ENCODE measurements around the gene ACADVL. TPM values are rescaled to one million over a fixed set of nuclear protein-coding genes. Genes with fewer than 3 reads are reported as not detected.
A peak's percentile ranks its signal among the peaks of the same experiment; 100 is the strongest.

Gene ACADVL
- total RNA-seq, 1 donor from 2014 or later: 354 TPM

- FAIRE-seq (no peak), DNase-seq (ENCODE audit: low read depth) (no peak)
- Histone ChIP-seq H3K9ac (ENCODE audit: low read length) (no peak overlapping the region), H3K4me1 (ENCODE audit: insufficient read depth, low read length) (peaks cover 2% of the 10 kb centered on the region), H3K27me3 (ENCODE audit: insufficient read depth, low read length) (no peaks in the 10 kb centered on the region), H4K20me1 (ENCODE audit: insufficient read depth, low read length) (peaks cover 76% of the 10 kb centered on the region), H3K4me2 (ENCODE audit: low read length) (no peak overlapping the region), H3K9me3 (ENCODE audit: insufficient read depth, low read depth, low read length) (no peaks in the 10 kb centered on the region), H3K79me2 (ENCODE audit: insufficient read depth, low read length) (peaks cover 45% of the 10 kb centered on the region), H3K4me3 (ENCODE audit: insufficient read depth, low read depth, low read length) (no peak overlapping the region), H3K27ac (ENCODE audit: low read depth, low read length) (no peak overlapping the region), H2AFZ (ENCODE audit: low read depth, low read length) (no peak overlapping the region), H3K36me3 (ENCODE audit: insufficient read depth, low read length) (peaks cover 16% of the 10 kb centered on the region)
- peaks cover 1% of the 10 kb centered on the region for H3K9me3 Mint-ChIP-seq (ENCODE audit: unreplicated experiment)
- H3K4me3 Mint-ChIP-seq (ENCODE audit: unreplicated experiment): no peak overlapping the region
- no peaks in the 10 kb centered on the region for H3K27me3 Mint-ChIP-seq (ENCODE audit: low read depth, unreplicated experiment)
- peaks cover 28% of the 10 kb centered on the region for H3K36me3 Mint-ChIP-seq (ENCODE audit: low read depth, unreplicated experiment)
- TF ChIP-seq, protein P1, sequence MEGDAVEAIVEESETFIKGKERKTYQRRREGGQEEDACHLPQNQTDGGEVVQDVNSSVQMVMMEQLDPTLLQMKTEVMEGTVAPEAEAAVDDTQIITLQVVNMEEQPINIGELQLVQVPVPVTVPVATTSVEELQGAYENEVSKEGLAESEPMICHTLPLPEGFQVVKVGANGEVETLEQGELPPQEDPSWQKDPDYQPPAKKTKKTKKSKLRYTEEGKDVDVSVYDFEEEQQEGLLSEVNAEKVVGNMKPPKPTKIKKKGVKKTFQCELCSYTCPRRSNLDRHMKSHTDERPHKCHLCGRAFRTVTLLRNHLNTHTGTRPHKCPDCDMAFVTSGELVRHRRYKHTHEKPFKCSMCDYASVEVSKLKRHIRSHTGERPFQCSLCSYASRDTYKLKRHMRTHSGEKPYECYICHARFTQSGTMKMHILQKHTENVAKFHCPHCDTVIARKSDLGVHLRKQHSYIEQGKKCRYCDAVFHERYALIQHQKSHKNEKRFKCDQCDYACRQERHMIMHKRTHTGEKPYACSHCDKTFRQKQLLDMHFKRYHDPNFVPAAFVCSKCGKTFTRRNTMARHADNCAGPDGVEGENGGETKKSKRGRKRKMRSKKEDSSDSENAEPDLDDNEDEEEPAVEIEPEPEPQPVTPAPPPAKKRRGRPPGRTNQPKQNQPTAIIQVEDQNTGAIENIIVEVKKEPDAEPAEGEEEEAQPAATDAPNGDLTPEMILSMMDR (IDR thresholded peaks at IDR 0.05; ENCODE audit: insufficient read depth, low read depth, low read length): no peak
- no peak for TF ChIP-seq EZH2 (IDR thresholded peaks at IDR 0.05; ENCODE audit: insufficient read depth, low read length)
- H3K4me1 Mint-ChIP-seq (ENCODE audit: low read depth, unreplicated experiment): peaks cover 12% of the 10 kb centered on the region
- H3K27ac Mint-ChIP-seq (ENCODE audit: unreplicated experiment): no peak overlapping the region
Observed at GRCh38 chr17:7226721-7227710, 7.3 kb downstream of the ACADVL start.

GRCh38 chr17:7228920-7229319 is 9.2 kb downstream of the ACADVL start:
- no peak for DNase-seq (ENCODE audit: low read depth)
- no peak for FAIRE-seq
- H3K36me3 ChIP-seq (ENCODE audit: insufficient read depth, low read length): peaks cover 3% of the 10 kb centered on the region
- peaks cover 6% of the 10 kb centered on the region for H3K4me1 ChIP-seq (ENCODE audit: insufficient read depth, low read length)
- H3K27ac ChIP-seq (ENCODE audit: low read depth, low read length): no peak overlapping the region
- Mint-ChIP-seq H3K4me1 (ENCODE audit: low read depth, unreplicated experiment) (peaks cover 17% of the 10 kb centered on the region), H3K27me3 (ENCODE audit: low read depth, unreplicated experiment) (no peaks in the 10 kb centered on the region), H3K27ac (ENCODE audit: unreplicated experiment) (no peak overlapping the region), H3K36me3 (ENCODE audit: low read depth, unreplicated experiment) (peaks cover 20% of the 10 kb centered on the region), H3K4me3 (ENCODE audit: unreplicated experiment) (peak overlapping the region; percentile 54), H3K9me3 (ENCODE audit: unreplicated experiment) (peaks cover 1% of the 10 kb centered on the region)
- peaks cover 55% of the 10 kb centered on the region for H3K79me2 ChIP-seq (ENCODE audit: insufficient read depth, low read length)
- H3K4me3 ChIP-seq (ENCODE audit: insufficient read depth, low read depth, low read length): no peak overlapping the region
- no peaks in the 10 kb centered on the region for H3K27me3 ChIP-seq (ENCODE audit: insufficient read depth, low read length)
- H2AFZ ChIP-seq (ENCODE audit: low read depth, low read length): no peak overlapping the region
- H3K4me2 ChIP-seq (ENCODE audit: low read length): no peak overlapping the region
- no peaks in the 10 kb centered on the region for H3K9me3 ChIP-seq (ENCODE audit: insufficient read depth, low read depth, low read length)
- H3K9ac ChIP-seq (ENCODE audit: low read length): no peak overlapping the region
- peaks cover 63% of the 10 kb centered on the region for H4K20me1 ChIP-seq (ENCODE audit: insufficient read depth, low read length)
- TF ChIP-seq, protein P1 (IDR thresholded peaks at IDR 0.05; ENCODE audit: insufficient read depth, low read depth, low read length): no peak
- TF ChIP-seq EZH2 (IDR thresholded peaks at IDR 0.05; ENCODE audit: insufficient read depth, low read length): no peak

- no peaks in the 10 kb centered on the region for H3K27me3 Mint-ChIP-seq (ENCODE audit: low read depth, unreplicated experiment)
- Histone ChIP-seq H3K4me1 (ENCODE audit: insufficient read depth, low read length) (peaks cover 7% of the 10 kb centered on the region), H2AFZ (ENCODE audit: low read depth, low read length) (no peak overlapping the region), H4K20me1 (ENCODE audit: insufficient read depth, low read length) (peaks cover 60% of the 10 kb centered on the region), H3K4me3 (ENCODE audit: insufficient read depth, low read depth, low read length) (no peak overlapping the region), H3K36me3 (ENCODE audit: insufficient read depth, low read length) (peaks cover 3% of the 10 kb centered on the region), H3K9ac (ENCODE audit: low read length) (no peak overlapping the region), H3K4me2 (ENCODE audit: low read length) (no peak overlapping the region), H3K79me2 (ENCODE audit: insufficient read depth, low read length) (peaks cover 60% of the 10 kb centered on the region), H3K9me3 (ENCODE audit: insufficient read depth, low read depth, low read length) (no peaks in the 10 kb centered on the region), H3K27me3 (ENCODE audit: insufficient read depth, low read length) (no peaks in the 10 kb centered on the region), H3K27ac (ENCODE audit: low read depth, low read length) (no peak overlapping the region)
- no peak overlapping the region for H3K4me3 Mint-ChIP-seq (ENCODE audit: unreplicated experiment)
- H3K9me3 Mint-ChIP-seq (ENCODE audit: unreplicated experiment): peaks cover 1% of the 10 kb centered on the region
- DNase-seq (ENCODE audit: low read depth) (no peak), FAIRE-seq (no peak)
- no peak overlapping the region for H3K27ac Mint-ChIP-seq (ENCODE audit: unreplicated experiment)
- peaks cover 19% of the 10 kb centered on the region for H3K36me3 Mint-ChIP-seq (ENCODE audit: low read depth, unreplicated experiment)
- peaks cover 17% of the 10 kb centered on the region for H3K4me1 Mint-ChIP-seq (ENCODE audit: low read depth, unreplicated experiment)
- TF ChIP-seq EZH2 (IDR thresholded peaks at IDR 0.05; ENCODE audit: insufficient read depth, low read length): no peak
- TF ChIP-seq, protein P1 (IDR thresholded peaks at IDR 0.05; ENCODE audit: insufficient read depth, low read depth, low read length): no peak
Observed at GRCh38 chr17:7229504-7229903, 9.8 kb downstream of the ACADVL start.

Measured in astrocyte (in vitro differentiated cells and primary cell).